HEK293 (cell line): ENCODE measurements around the gene RBBP8.

Source experiments
- FEZF1 ChIP-seq: fragments of 450-650 bp; formaldehyde crosslinking; IDR thresholded peaks from 2 replicates; pipeline ENCODE4 v1.5.1; 2016; ENCODE audit warnings: missing biosample characterization, missing genetic modification characterization
- GLI4 ChIP-seq: fragments of 450-650 bp; formaldehyde crosslinking; IDR thresholded peaks from 2 replicates; pipeline ENCODE4 v1.5.1; 2016; ENCODE audit warnings: missing biosample characterization, missing genetic modification characterization
- PRDM10 ChIP-seq: fragments of 450-650 bp; formaldehyde crosslinking; IDR thresholded peaks from 2 replicates; pipeline ENCODE4 v1.5.1; 2016; ENCODE audit warnings: missing biosample characterization, missing genetic modification characterization
- REPIN1 ChIP-seq: fragments of 450-650 bp; formaldehyde crosslinking; IDR thresholded peaks from 2 replicates; pipeline ENCODE4 v1.5.1; 2017; ENCODE audit warnings: missing biosample characterization, missing genetic modification characterization, low read depth
- TSHZ1 ChIP-seq: fragments of 450-650 bp; formaldehyde crosslinking; IDR thresholded peaks from 2 replicates; pipeline ENCODE4 v1.5.1; 2016; ENCODE audit warnings: missing biosample characterization, missing genetic modification characterization, borderline replicate concordance
- ZBTB21 ChIP-seq: fragments of 450-650 bp; formaldehyde crosslinking; IDR thresholded peaks from 2 replicates; pipeline ENCODE4 v1.5.1; 2017; ENCODE audit warnings: missing biosample characterization, missing genetic modification characterization
- ZBTB49 ChIP-seq: fragments of 450-650 bp; formaldehyde crosslinking; IDR thresholded peaks from 2 replicates; pipeline ENCODE4 v1.5.1; 2016; ENCODE audit warnings: missing biosample characterization, missing genetic modification characterization, low read depth
- ZFP69B ChIP-seq: fragments of 450-650 bp; formaldehyde crosslinking; IDR thresholded peaks from 2 replicates; pipeline ENCODE4 v1.5.1; 2016; ENCODE audit warnings: missing biosample characterization, missing genetic modification characterization
- ZNF174 ChIP-seq: fragments of 450-650 bp; formaldehyde crosslinking; IDR thresholded peaks from 2 replicates; pipeline ENCODE4 v1.5.0; 2017; ENCODE audit warnings: missing biosample characterization, mild to moderate bottlenecking, missing genetic modification characterization
- ZNF580 ChIP-seq: fragments of 450-650 bp; formaldehyde crosslinking; IDR thresholded peaks from 2 replicates; pipeline ENCODE4 v1.5.1; 2016; ENCODE audit warnings: missing biosample characterization, missing genetic modification characterization
- ZNF585B ChIP-seq: fragments of 450-650 bp; formaldehyde crosslinking; IDR thresholded peaks from 2 replicates; pipeline ENCODE4 v1.5.1; 2016; ENCODE audit warnings: missing biosample characterization, missing genetic modification characterization
- ZNF624 ChIP-seq: fragments of 450-650 bp; formaldehyde crosslinking; IDR thresholded peaks from 2 replicates; pipeline ENCODE4 v1.5.1; 2017; ENCODE audit warnings: missing biosample characterization, missing genetic modification characterization
- ZNF639 ChIP-seq: fragments of 450-650 bp; formaldehyde crosslinking; IDR thresholded peaks from 2 replicates; pipeline ENCODE4 v1.5.1; 2016; ENCODE audit warnings: missing biosample characterization, missing genetic modification characterization
- ZNF785 ChIP-seq: fragments of 450-650 bp; formaldehyde crosslinking; IDR thresholded peaks from 2 replicates; pipeline ENCODE4 v1.5.1; 2016; ENCODE audit warnings: missing biosample characterization, missing genetic modification characterization
- ZNF792 ChIP-seq: fragments of 450-650 bp; formaldehyde crosslinking; IDR thresholded peaks from 2 replicates; pipeline ENCODE4 v1.5.1; 2016; ENCODE audit warnings: missing biosample characterization, missing genetic modification characterization
- ZNF843 ChIP-seq: fragments of 450-650 bp; formaldehyde crosslinking; IDR thresholded peaks from 2 replicates; pipeline ENCODE4 v1.5.1; 2016; ENCODE audit warnings: missing biosample characterization, missing genetic modification characterization
- TF ChIP-seq, protein P1 (sequence below): fragments of 450-650 bp; formaldehyde crosslinking; IDR thresholded peaks from 2 replicates; pipeline ENCODE4 v1.5.1; 2016; ENCODE audit warnings: missing biosample characterization, missing genetic modification characterization
- TF ChIP-seq, protein P2 (sequence below): fragments of 450-650 bp; formaldehyde crosslinking; IDR thresholded peaks from 2 replicates; pipeline ENCODE4 v1.5.1; 2016; ENCODE audit warnings: missing biosample characterization, missing genetic modification characterization
- TF ChIP-seq, protein P3 (sequence below): fragments of 450-650 bp; formaldehyde crosslinking; IDR thresholded peaks from 2 replicates; pipeline ENCODE4 v1.5.1; 2016; ENCODE audit warnings: missing biosample characterization, missing genetic modification characterization
- TF ChIP-seq, protein P4 (sequence below): fragments of 450-650 bp; formaldehyde crosslinking; IDR thresholded peaks from 2 replicates; pipeline ENCODE4 v1.5.1; 2017; ENCODE audit warnings: missing biosample characterization, missing genetic modification characterization

RBBP8 gene

GRCh38 chr18:22921772-22922171 is 11.4 kb upstream of the RBBP8 start (continued):
- TF ChIP-seq TSHZ1 (tag by site-specific recombination) (no peak; the same call in 1 of the 2 replicates), ZNF585B (tag by site-specific recombination) (no peak), PRDM10 (tag by site-specific recombination) (no peak), ZNF174 (tag by site-specific recombination) (no peak), GLI4 (tag by site-specific recombination) (no peak), ZNF580 (tag by site-specific recombination) (peak; percentile 81), REPIN1 (no peak), ZNF624 (tag by site-specific recombination) (no peak), ZNF792 (tag by site-specific recombination) (no peak), ZNF639 (tag by site-specific recombination) (no peak), ZBTB21 (tag by site-specific recombination) (no peak), ZFP69B (tag by site-specific recombination) (no peak), ZBTB49 (tag by site-specific recombination) (no peak), ZNF785 (tag by site-specific recombination) (no peak), FEZF1 (peak; percentile 97), ZNF843 (peak; percentile 91)
- TF ChIP-seq, protein P1, sequence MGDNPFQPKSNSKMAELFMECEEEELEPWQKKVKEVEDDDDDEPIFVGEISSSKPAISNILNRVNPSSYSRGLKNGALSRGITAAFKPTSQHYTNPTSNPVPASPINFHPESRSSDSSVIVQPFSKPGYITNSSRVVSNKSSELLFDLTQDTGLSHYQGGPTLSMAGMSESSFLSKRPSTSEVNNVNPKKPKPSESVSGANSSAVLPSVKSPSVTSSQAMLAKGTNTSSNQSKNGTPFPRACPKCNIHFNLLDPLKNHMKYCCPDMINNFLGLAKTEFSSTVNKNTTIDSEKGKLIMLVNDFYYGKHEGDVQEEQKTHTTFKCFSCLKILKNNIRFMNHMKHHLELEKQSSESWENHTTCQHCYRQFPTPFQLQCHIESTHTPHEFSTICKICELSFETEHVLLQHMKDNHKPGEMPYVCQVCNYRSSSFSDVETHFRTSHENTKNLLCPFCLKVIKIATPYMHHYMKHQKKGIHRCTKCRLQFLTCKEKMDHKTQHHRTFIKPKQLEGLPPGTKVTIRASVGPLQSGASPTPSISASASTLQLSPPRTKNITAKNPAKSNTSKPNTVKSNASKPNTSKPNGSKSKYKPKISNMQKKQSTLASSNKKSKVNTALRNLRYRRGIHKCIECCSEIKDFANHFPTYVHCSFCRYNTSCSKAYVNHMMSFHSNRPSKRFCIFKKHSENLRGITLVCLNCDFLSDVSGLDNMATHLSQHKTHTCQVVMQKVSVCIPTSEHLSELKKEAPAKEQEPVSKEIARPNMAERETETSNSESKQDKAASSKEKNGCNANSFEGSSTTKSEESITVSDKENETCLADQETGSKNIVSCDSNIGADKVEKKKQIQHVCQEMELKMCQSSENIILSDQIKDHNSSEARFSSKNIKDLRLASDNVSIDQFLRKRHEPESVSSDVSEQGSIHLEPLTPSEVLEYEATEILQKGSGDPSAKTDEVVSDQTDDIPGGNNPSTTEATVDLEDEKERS (tag by site-specific recombination) = no peak
- TF ChIP-seq, protein P2, sequence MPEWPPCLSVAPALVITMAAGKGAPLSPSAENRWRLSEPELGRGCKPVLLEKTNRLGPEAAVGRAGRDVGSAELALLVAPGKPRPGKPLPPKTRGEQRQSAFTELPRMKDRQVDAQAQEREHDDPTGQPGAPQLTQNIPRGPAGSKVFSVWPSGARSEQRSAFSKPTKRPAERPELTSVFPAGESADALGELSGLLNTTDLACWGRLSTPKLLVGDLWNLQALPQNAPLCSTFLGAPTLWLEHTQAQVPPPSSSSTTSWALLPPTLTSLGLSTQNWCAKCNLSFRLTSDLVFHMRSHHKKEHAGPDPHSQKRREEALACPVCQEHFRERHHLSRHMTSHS (tag by site-specific recombination) = no peak
- TF ChIP-seq, protein P3, sequence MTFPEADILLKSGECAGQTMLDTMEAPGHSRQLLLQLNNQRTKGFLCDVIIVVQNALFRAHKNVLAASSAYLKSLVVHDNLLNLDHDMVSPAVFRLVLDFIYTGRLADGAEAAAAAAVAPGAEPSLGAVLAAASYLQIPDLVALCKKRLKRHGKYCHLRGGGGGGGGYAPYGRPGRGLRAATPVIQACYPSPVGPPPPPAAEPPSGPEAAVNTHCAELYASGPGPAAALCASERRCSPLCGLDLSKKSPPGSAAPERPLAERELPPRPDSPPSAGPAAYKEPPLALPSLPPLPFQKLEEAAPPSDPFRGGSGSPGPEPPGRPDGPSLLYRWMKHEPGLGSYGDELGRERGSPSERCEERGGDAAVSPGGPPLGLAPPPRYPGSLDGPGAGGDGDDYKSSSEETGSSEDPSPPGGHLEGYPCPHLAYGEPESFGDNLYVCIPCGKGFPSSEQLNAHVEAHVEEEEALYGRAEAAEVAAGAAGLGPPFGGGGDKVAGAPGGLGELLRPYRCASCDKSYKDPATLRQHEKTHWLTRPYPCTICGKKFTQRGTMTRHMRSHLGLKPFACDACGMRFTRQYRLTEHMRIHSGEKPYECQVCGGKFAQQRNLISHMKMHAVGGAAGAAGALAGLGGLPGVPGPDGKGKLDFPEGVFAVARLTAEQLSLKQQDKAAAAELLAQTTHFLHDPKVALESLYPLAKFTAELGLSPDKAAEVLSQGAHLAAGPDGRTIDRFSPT (tag by site-specific recombination) = no peak
- TF ChIP-seq, protein P4, sequence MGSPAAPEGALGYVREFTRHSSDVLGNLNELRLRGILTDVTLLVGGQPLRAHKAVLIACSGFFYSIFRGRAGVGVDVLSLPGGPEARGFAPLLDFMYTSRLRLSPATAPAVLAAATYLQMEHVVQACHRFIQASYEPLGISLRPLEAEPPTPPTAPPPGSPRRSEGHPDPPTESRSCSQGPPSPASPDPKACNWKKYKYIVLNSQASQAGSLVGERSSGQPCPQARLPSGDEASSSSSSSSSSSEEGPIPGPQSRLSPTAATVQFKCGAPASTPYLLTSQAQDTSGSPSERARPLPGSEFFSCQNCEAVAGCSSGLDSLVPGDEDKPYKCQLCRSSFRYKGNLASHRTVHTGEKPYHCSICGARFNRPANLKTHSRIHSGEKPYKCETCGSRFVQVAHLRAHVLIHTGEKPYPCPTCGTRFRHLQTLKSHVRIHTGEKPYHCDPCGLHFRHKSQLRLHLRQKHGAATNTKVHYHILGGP = no peak
